Urothelium cell line (cell line): Measurements from ENCODE around the gene NUB1.

Source experiments
- DNase-seq: peaks from one replicate; pipeline ENCODE4 v3.0.0; 2011; ENCODE audit warnings: low spot score, mixed read lengths
- FAIRE-seq: peaks from 2 replicates; lab custom pipeline; 2011; peaks lifted over from hg19 to GRCh38; lab: Jason Lieb, UNC

Gene NUB1

GRCh38 chr7:151342102-151342646, 562 bp downstream of the NUB1 start:
- DNase-seq = no peak

DNA sequence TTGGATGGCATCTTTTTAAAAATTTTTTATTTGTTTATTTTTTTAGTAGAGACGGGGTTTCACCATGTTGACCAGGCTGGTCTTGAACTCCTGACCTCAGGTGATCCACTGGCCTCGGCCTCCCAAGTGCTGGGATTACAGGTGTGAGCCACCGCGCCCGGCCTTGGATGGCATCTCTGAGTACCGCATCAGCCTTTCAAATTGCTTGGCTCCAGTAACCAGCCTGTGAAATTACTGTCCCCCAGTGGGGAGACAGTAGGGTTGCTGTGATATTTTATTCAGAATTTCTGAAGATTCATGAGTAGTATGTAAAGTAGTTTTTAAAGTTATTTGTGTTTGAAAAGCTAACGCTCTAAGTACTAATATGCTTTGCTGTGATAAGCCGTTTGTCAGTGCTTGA, 1.2 kb downstream of the NUB1 start:
- FAIRE-seq = no peak
- no peak for DNase-seq

More at GRCh38 chr7:151342102-151342646, 562 bp downstream of the NUB1 start:
- FAIRE-seq = no peak

GRCh38 chr7:151343516-151343915, 1.9 kb downstream of the NUB1 start:
- DNase-seq = no peak
- FAIRE-seq = no peak

DNA sequence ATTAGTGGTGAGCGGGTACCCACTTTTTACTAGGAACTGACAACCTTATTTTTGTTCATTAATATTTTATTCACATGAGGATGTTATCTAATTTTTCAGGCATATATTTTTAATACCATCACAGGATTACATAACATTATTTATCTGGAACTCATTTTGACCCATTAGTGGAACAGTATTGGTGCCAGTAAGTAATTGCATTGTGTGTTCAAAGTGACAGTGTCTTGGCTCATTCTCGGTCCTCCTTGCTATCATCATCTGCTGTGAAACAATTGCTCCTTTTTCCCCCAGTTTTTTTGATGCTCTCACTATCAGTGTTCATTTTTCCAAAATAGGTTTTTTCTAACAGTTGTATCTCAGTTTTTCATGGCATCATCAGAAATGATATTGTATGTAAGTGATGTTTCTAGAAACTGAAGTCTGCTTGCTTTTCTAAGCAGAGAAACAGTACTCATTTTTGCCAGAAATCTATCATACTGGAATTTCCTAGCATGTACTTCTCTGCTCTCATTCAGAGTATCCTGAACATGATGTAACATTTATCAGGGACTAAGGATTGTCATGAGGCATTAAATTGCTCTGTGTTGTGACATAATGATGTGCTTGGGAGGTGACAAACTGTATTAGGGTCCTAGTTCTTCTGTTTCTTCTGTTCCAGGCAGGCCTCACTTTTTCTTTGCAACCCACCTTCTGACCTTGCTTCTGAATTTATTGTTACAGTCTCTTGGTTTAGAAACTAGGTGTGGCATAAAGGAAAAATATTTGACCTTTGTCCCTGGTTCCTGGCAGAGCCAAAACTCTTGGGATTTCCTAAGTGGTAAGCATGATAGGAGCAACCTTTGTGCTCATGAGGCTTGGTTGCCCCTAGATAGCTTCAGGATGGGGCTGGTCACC, 4.2 kb downstream of the NUB1 start:
- FAIRE-seq (no peak), DNase-seq (no peak)

- DNase-seq (no peak), FAIRE-seq (no peak)
Observed at GRCh38 chr7:151346470-151346769, 4.8 kb downstream of the NUB1 start.

DNA sequence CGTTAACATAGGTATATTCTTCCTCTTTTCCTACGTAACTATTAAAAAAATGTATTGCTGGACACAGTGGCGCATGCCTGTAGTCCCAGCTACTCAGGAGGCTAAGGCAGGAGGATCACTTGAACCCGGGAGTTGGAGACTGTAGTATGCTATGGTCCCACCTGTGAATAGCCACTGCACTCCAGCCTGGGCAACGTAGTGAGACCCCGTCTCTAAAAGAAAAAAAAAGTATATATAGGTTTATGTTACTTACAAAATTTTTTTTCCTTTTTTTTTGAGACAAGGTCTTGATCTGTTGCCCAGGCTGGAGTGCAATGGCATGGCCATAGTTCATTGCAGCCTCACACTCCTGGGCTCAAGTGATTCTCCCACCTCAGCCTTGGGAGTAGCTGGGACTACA, 5.6 kb downstream of the NUB1 start:
- no peak for DNase-seq
- FAIRE-seq = no peak

DNA sequence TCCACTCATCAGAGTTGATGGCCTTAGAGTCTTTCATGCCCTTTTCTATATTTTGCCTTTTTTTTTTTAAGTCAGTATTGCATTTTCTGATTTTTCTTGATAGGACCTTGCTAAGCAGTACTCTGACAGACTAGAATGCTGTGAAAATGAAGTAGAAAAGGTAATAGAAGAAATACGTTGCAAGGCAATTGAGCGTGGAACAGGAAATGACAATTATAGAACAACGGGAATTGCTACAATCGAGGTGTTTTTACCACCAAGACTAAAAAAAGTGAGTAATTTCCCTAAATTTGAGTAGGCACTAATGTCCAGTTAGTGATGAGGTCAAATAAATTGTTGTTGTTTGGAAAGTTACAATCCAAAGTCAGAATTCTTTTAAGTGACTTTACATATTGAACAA, 7.4 kb downstream of the NUB1 start:
- FAIRE-seq (no peak), DNase-seq (no peak)

- DNase-seq (no peak), FAIRE-seq (no peak)
Observed at GRCh38 chr7:151349507-151349853, 7.9 kb downstream of the NUB1 start.

GRCh38 chr7:151351027-151351426, 9.4 kb downstream of the NUB1 start:
- DNase-seq (no peak), FAIRE-seq (no peak)

GRCh38 chr7:151351967-151352366, 10.4 kb downstream of the NUB1 start:
- DNase-seq = no peak
- FAIRE-seq = no peak

- DNase-seq (no peak), FAIRE-seq (no peak)
Observed at GRCh38 chr7:151352512-151352911, 10.9 kb downstream of the NUB1 start.

GRCh38 chr7:151361193-151361959, 19.8 kb downstream of the NUB1 start:
- DNase-seq (no peak), FAIRE-seq (no peak)

DNA sequence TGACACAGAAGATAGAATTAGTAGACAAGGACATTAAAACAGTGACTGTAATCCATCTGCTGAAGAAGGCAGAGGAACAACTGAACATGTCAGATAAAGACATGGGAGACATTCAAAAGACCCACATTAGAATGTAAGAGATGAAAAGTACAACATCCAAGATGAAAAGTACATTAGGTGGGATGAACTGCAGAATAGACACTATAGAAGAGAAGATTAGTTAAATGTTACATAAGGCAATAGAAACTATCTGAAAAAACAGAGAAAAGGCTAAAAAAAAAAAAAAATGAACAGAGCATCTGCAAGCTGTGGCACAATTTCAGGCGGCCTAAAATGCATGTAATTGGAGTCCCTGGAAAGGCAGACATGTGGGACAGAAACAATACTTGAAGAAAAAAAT, 21.6 kb downstream of the NUB1 start:
- FAIRE-seq = no peak
- DNase-seq = no peak

GRCh38 chr7:151366166-151366879, 24.7 kb downstream of the NUB1 start:
- DNase-seq (no peak), FAIRE-seq (no peak)

DNA sequence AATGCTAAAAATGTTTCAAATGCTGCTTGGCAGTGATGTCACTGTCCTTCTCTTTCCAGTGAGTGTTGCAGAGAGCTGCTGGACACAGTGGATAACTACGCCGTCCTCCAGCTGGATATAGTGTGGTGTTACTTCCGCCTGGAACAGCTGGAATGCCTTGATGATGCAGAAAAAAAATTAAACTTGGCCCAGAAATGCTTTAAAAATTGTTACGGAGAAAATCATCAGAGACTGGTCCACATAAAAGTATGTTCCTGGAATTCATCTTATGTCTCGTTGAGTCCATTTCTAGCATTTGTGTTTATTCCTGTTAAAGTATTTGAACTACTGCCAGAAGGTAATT, 25.2 kb downstream of the NUB1 start:
- FAIRE-seq (no peak), DNase-seq (no peak)

DNA sequence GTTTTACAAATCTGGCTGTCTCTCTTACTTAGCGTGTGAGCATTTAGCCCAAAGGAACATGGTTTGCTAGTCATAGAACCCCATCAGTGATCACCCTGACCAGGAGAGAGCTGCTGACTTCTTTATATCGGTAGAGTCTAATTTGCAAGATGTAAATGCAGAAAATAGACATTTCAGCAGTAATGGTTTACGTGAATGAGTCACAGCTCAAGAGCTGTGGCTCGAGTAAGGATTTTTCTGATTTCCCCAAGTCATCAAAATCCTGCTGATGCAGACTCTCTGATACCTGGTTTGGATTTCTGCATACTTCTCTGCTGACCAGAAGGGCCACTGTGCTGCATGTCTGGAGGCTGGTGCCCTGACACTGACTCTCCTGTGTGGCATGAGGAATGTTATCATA, 25.7 kb downstream of the NUB1 start:
- DNase-seq (no peak), FAIRE-seq (no peak)

- DNase-seq = peak; percentile 50
- FAIRE-seq = no peak
Observed at GRCh38 chr7:151368136-151368571, 26.5 kb downstream of the NUB1 start.

GRCh38 chr7:151371266-151371665, 29.7 kb downstream of the NUB1 start:
- no peak for FAIRE-seq

DNA sequence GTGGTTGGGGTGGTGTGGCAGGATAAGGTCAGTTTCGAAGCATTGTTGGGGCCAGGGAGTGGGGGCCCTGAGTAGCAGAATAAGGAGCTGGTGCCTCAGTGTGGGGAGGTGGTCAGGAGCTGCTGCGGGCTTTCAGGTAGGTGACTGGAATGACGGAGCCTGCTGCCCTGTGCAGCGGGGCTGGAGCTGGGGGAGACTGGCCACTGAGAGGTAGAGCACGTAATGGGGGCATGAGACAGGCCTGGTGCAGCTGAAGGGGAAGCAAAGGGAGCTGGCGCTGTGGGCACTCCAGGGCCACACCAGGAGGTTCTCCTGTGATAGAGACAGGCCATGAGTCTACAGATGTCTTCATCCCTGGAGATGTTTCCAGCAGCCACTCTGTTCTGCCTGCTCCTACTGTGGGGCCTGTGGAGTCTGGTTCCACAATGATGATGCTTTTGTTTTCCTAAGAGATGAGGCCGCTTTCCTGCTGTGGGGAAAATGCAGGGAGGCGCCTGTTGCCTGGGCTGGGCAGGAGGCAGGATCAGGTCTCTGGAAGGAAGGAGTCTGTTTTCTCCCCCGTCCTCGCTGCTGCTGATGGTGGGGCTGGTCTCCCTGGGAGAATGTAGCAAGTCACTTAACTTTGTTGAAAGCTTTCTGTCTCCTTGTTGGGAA, 31.1 kb downstream of the NUB1 start:
- DNase-seq = no peak
- FAIRE-seq = no peak

More at GRCh38 chr7:151371266-151371665, 29.7 kb downstream of the NUB1 start:
- no peak for DNase-seq

DNA sequence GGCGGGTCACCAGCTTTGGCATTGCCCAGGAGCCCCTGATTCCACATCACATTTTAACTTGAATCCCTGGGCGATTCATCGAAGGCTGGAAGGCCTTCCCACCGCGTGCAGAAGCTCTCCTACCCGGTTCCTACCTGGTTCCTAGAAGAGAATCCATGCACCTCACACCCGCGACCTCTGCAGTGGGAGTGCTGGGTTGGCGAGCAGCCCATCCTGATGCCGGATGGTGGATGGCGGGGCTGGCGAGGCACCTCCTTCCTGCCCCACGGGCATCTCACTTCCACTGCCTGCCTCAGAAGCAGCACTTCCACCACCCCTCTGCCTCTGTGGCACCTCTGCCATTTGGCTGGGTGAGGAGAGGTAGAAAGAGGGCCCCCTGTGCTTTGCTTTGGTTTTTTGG, 32.0 kb downstream of the NUB1 start:
- no peak for DNase-seq
- no peak for FAIRE-seq

- FAIRE-seq (no peak), DNase-seq (no peak)
Observed at GRCh38 chr7:151374139-151374538, 32.5 kb downstream of the NUB1 start.
